Activated T-cell treated with anti-CD3 and anti-CD28 coated beads, Interleukin-2, amount 50 U/mL, for 1 hour (primary cell): ENCODE data around the gene TRPC4AP.
"Not testable (repeated sequence)": the region's sequence is repeated elsewhere in the genome, so short reads cannot be mapped to it uniquely, and the experiment has no call there.

Experiments used
- DNase-seq: peaks from one replicate; pipeline ENCODE4 v3.0.0-alpha.2; 2020

Gene TRPC4AP

DNA sequence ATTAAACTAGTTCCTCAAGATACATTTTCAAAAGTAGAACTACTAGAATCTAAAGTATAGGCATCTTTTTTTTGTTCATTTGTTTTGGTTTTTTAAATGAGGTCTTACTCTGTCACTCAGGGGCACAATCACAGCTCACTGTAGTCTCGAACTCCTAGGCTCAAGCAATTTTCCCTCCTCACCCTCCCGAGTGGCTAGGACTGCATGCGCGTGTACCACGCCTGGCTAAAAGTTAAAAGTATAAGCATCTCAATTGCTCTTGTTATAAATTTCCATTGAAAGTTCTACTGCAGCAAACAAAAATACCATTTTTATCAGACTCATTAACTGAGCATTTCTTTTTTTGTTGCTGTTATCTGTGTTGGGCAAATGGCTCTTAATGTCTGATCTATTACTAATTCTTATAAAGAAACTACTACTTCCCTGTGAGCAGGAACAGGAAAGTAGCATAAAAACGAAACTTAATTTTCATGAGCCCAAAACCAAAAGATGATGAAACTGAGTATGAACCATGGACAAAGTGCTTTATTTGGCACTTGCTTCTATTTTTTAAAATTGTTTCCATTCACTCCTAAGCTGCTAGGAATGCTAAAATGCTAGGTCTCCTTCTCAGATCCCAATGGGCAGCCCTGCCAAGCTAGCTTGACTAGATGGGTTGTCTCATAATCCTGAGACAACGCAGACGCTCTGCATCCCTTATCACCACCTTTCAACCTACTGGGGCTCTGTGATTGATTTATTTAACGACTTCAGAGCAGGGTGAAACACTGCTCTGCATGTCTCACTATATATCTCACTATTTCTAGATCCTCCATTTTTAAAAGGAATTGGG lies 36.9 kb downstream of the TRPC4AP start:
- DNase-seq = no peak

DNA sequence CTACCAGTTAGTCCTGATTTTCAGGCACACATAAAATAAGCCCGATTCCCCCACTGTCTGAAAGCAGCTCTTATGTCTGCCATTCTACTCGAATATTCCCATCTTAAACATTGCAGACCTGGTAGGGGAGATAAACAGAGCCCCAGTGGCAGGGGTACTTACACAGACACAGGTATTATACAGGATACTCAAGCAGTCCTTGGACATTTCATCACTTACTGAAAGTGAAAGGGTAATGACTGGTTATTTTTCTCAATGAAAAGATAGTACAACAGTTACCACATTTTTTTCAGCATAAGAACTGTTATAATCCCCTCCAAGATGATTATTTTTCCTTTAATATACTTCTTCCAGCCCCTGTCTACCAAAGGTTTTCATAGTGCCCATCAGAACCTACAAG lies 37.8 kb downstream of the TRPC4AP start:
- DNase-seq = no peak

DNA sequence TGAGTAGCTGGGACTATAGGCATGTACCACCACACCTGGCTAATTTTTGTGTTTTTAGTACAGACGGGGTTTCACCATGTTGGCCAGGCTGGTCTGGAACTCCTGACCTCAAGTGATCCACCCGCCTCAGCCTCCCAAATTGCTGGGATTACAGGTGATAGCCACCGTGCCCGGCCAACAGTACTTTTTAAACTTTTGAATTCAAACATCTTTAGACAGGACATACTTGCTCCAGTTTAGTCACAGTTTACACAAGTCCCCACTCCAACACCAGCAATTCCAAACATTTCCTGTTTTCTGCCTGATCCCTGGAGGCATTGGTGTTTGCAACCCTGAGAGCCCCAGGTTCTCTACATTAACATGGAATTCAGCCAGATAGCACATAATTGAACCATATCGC lies 40.0 kb downstream of the TRPC4AP start:
- not testable (repeated sequence) for DNase-seq

DNA sequence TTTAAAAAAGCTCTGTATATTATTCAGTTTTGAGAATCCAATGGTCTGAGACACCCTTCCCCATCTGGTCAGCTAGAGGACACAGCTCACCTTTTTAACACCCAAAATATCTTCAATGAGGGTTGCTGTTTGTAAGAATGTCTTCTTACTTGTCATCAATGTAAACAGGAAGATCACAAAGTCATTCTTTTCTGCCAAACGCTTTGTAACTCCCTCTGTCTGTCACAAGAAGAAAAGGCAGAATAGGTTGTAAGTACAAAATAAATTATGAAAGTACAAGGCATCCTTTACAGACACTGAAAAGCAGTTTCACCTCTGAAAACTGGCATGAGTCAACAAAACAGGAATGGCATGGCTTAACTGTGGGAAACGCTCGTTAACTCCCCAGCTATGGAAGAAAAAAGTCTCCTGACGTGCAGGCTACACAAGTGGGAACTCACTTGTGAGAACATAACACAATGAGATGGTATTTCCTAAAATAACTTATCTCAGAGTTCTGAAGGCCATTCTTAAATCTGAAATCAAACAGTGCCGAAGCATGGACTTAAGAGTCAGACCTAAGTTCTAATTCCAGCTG lies 42.7 kb downstream of the TRPC4AP start:
- no peak for DNase-seq

DNA sequence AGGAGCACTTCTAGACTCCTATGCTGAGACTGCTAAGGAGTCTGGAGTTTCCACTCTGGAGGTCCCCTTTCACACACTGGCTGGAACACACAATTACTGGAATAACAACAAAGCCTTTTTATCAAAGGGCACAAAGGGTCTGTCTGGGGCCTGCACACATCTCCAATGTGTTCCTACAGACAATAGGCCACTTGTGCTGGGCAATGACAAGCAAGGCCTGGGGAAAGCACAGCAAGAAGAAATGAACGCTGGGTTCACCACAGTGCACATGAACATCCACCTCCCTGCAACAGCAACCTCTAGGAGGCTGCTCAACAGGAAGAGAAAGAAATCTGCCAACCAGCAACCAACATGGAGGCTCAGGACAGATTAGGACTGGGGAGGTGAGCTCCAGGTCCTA lies 43.9 kb downstream of the TRPC4AP start:
- DNase-seq = no peak

DNA sequence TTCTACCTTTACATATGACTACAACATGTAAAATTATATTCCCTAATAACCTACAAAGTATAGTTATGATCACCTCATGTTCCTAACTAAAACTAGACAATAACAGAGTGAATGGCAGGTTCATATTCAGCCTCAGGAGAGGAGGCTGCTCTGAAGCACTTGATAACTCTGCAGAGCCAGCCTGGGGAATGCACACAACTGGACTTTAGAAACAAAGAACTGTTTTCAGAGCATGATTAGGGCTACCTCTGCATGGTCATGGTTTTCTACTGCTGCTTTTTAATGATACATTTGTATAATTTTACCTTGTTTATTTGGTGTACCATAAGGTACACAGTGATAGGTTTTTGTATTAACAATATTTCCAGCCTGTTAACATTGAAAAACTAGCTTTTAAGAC lies 50.3 kb downstream of the TRPC4AP start:
- no peak for DNase-seq

DNA sequence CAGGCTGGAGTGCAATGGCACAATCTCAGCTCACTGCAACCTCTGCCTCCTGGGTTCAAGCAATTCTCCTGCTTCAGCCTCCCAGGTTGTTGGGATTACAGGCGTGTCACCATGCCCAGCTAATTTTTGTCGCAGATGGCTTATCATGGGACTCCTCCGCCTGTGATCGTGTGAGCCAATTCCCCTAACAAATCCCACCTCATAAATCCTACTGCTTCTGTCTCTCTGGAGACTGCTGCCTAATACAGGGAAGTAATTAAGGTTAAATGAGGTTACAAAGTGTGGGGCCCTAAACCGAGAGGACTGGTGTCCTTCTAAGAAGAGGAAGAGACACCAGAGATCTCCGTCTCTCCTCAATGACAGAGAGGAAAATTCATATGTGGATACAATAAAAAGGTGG lies 52.0 kb downstream of the TRPC4AP start:
- no peak for DNase-seq

DNA sequence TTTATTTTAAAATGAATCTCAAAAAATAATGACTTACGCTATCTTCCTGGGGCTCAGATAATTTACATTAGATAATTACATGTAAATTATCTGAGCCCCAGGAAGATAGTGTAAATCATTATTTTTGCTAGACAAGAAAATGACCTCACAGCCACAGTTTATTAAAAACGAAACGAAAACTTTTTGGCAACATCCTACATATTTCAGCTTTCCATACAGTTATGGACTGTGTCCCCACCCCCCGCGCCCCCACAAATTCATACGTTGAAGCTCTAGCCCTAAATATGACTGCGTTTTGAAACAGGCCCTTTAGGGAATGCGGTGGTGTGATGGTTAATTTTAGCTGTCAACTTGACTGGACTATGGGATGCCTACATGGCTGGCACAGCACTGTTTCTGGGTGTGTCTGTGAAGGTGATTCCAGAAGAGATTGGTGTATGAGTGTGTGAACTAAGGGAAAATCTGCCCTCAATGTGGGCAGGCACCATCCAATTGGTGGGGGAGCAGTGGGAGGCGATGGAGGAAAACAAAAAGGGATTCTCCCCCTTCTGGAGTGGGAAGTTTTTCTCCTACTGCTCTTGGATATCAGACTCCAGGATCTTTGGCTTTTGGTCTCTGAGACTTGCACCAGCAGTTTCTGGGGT lies 52.6 kb downstream of the TRPC4AP start:
- DNase-seq = no peak

DNA sequence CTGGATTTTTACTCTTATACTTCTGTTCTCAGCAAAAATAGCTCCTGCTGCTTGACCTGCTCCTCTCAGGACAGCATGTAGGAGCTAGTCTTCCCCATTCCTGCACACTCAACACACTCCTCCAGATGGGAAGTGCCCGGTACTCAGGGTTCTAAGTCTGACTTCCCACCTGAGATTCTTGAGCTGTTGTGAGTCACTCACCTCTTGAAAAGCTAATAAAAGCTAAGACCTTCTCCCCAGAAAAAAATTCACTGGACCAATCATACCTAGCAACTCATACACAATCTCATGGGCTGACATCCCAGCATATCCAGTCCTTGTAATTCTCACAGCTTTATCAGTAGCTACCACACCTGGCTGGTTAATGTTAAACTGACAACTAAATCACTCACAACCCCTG lies 53.5 kb downstream of the TRPC4AP start:
- DNase-seq = no peak

DNA sequence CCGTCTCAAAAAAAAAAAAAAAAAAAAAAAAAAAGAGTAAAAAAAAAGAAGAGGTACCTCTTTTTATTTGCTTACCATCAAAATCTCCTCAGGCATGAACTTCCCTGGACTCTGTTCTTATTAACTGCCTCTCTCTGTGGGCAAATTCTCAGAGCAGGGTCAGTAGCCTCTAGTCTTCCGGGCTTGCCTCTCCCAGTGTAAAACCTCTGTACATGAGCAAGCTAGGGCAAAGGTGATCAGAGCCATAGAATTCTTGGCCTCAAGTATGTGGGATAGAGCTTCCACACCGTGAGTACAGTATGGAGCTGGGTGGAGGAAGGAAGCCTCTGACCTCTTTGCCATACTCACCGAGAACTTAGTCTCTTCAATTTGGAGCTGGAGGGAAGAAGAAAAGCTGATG lies 58.5 kb downstream of the TRPC4AP start:
- DNase-seq = no peak

DNA sequence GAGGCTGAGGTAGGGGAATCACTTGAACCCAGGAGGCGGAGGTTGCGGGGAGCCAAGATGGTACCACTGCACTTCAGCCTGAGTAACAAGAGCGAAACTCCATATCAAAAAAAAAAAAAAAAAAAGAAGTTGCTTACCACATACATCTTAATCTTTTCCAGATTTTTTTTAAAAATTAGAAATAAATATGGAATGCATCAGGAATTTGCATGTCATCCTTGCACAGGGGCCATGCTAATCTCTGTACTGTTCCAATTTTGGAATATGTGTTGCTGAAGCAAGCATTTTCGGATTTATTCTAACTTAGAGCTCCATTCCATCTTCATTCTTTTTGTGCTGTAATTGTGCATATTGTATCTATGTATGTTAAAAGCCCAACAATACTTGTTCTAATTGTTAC lies 62.5 kb downstream of the TRPC4AP start:
- DNase-seq = no peak

DNA sequence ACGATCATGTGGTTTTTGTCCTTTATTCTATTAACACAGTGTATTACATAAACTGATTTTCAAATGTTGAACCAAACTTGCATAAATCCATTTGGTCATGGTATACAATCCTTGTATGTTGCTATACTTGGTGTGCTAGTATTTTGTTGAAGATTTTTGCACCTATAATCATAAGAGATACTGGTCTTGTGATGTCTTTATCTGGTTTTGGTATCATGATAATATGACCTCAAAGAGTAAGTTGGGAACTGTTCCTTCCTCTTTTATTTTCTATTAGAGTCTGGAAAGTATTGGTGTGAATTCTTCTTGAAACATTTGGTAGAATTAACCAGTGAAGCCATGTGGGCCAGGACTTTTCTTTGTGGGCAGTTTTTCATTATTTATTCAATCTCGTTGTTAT lies 65.3 kb downstream of the TRPC4AP start:
- no peak for DNase-seq

DNA sequence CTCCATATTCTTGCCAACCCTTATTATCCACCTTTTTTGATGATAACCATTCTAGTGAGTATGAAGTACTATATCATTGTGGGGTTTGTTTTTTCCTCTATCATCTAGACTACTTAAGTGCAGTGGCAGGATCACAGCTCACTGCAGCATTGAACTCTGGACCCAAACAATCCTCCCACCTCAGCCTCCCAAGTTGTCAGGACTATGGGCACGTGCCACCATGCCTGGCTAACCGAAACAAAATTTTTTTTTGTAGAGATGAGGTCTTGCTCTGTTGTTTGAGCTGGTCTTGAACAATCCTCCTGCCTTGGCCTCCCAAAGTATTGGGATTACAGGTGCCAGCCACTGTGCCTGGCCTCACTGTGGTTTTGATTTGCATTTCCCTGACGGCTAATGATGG lies 67.5 kb downstream of the TRPC4AP start:
- no peak for DNase-seq

DNA sequence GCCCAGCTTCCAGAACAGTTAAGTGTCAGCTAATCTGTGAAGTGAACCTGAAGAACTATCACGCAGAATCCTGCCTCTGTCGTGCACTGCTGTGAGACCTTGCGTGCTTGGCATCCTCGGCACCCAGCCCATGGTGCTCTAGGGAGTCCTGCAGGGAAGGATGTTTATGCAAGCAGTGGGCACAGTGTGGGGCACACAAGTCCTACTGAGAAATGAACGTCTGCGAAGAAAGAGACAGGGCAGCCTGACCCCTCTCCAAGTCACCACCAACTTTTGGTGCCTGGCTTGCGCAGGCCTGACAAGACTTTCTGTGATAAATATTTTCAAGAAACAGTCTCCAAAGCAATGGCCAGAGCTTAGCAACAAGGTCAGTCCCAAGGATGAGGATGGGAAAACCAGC lies 69.0 kb downstream of the TRPC4AP start:
- no peak for DNase-seq

DNA sequence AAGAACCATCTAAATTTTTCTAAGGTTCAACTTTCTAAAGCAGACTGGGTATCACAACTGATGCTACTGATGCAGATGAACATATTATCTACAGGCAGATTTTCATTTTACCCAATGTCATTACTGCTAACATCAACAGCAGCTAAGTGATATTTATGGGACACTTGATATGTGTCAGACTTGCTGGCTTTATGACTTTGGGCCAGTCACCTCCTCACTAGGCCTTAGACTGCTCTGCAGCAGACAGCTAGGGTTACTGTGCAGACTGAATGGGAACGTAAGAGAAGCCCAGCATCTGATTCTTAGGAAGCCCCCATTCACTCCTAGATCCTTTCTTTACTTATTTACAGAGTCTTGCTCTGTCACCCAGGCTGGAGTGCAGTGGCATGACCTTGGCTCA lies 70.8 kb downstream of the TRPC4AP start:
- DNase-seq = no peak

DNA sequence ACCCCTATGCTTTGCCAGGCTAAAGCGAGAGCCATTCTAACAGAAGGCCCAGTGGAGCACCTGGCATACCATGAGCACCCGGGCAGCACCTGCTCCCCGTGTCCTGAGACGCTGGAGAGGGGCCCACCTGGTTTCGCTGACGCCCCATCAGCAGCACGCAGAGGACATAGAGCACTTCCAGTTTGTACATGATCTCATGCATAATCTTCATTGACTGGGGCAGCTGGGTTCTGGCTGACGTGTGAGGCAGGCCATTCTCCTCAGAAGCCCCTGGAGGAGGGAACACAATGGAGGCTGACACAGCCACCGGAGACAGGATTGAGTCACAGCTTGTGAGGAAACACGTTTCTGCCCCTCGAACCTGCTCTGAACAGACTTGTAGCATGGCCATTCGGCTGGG lies 71.5 kb downstream of the TRPC4AP start:
- DNase-seq = no peak

DNA sequence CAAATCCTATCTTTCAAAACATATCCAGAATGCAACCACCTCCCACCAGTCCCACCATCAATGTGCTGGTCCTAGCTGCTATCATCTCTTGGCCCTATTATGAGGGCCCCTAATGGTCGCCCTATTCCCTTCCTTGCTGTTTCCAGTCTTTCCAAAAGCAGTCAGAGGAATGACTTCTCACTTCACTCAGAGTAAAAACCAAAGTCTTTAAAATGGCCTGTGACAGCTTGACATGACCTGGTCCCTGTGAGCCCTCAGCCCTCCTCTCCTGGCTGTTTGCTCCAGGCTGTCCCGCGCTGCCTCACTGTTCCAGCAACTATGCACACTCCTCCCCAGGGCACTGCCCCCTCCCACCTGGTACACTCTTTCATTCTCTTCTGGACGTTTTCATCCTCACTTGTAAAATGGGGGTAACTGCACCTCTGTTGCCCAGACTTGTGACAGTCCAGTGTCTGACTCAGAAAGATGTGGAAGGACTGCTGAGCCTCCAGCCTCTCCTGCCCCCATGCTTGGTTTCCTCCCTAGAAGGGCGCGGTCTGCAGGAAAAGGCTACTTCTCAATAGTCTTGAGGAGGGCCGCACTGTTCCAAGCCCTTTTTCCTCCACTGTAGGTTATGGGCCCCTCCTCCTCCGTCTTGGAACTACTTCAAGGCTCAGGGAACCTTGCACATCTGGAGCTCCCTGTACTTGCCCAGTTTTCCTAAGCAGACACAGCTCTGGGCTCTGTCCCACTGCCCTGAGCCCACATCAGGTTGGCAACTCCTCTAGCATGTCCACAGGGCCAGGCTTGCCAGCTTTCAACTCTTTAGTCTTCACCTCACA lies 72.3 kb downstream of the TRPC4AP start:
- DNase-seq = no peak

DNA sequence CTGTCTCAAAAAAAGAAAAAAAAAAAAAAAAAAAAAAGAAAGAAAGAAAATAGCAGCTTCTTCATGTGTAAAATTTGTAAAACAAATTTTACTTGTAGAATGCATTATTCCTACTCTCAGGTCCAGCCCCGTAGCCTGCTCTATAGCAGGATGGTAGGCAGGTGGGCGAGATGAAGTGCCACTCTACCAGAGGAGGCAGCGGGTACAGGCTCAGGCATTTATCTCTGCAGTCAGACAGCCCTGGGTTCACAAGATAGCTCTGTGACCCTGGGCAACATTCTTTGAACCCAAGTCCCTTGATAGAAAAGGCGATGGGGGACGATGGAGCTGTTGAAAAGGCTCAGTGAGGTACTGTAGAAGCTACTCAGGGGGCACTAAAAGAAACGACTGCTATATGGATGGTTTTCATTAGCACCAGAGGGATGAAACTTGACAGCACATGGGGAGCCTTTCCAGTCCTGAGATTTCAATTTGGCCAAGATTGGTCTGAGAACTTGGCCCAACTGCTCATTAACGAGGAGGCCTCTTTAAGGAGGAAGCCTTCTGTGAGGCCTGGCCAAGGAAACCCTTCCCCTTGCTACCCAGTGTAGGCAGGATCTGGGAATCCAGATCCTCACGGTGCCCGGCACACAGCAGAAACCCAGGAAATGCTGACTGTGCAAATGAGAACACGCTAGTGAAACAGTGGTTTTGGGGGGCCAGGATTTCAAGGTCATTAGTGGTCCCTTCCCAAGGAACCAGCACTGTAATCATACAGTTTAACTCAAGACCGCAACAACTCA lies 73.8 kb downstream of the TRPC4AP start:
- no peak for DNase-seq

DNA sequence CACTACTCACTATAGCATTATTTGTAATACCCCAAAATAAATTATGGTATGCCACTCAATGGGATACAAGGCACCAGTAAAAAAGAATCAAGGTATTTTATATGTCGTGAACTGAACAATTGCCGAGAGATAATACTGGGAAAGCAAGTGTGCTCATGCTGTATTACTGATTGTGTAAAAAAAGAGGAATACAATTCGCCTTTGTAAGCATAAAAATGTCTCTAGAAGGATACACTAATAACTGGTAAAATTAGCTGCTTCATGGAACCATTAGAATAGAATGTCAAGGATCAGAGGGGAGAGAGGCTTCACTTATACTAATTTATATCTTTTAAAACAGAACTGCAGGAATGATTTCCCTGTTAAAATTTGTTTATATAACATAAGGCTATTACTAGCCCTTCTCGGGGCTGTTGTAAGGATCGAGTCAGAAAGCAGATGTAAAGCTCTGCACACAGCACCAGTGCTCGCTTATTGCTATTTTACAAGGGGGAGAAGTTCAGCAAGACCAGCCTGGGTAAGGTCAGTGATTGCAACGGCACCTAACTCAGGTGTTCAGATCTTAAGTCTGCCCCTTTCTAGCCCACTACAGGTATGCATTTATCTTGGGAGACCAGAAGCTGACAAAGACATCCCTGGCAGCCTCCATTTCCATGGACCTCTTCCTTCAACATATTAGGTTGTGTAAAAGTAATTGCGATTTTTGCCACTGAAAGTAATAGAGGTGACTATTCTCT lies 75.3 kb downstream of the TRPC4AP start:
- no peak for DNase-seq

DNA sequence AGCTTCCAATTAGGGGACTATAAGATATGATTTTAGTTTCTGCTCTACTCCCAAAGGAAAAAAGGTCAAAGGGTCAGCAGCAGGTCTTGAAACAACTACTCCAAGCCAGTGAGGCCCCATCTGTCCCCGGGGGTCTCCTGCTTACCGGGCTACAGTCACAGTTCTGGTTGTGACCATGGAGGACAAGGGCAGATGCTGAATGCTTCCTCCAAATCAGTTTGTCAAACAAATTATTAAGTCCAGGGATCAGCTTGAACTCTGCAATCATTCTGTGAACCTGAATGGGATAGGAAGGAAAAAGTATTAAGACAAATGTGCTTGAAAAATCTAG lies 76.8 kb downstream of the TRPC4AP start:
- DNase-seq = no peak

DNA sequence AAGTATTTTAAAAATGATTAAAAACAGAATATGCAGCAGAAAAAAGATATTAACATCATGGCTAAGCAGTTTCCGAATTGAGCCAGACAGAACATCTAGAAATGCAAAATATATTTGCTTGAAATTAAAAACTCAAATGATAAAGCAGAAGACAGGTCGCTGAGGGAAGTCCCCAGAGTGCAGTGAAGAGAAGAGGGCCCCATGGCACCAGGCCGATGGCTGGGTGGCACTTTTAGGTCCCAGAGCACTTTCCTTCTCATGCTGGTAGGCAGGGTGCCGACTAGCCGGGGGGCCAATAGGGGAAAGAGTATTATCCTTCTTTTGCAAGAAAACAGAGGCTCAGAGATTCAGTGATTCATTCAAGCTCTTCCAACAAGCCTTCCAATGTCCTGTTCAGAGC lies 78.1 kb downstream of the TRPC4AP start:
- DNase-seq = no peak
